GM19372 (cell line): ENCODE measurements around the gene MMP3.
"Not testable (repeated sequence)": the region's sequence is repeated elsewhere in the genome, so short reads cannot be mapped to it uniquely, and the experiment has no call there.

Experiments
- ATAC-seq: cut with Tn5 transposase; IDR thresholded peaks from one replicate; pipeline ENCODE4 v1.9.1; 2021; ENCODE audit warnings: mild to moderate bottlenecking, low read depth, moderate library complexity; ENCODE audit not compliant: unreplicated experiment

The MMP3 gene

GRCh38 chr11:102843489-102843888 lies at the start of gene MMP3:
MMP3 (minus strand) TSS chr11:102843609; CDS start chr11:102843546, 63 bp downstream.
- no peak for ATAC-seq

DNA sequence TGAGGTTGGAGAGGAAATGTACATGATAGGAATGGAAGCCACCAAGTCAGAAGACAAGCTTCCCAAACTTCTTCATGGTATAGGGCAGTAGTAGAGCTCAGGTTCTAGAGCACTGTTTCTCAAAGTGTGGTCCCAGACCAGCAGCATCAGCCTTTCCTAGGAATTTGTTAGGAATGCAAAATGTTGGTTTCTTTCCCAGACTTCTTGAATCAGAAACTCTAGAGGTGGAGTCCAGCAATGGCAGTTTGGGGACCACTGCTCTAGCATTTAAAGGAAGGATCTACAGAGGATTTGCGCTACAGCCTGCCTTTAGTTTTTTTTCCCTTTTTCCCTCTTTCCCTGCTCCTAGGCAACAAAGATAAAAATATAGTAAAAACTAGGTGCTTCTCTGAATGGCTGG lies 48.3 kb upstream of the MMP3 start:
- no peak for ATAC-seq

- no peak for ATAC-seq
These were observed 43.6 kb upstream of the MMP3 start for GRCh38 chr11:102886999-102887398.

DNA sequence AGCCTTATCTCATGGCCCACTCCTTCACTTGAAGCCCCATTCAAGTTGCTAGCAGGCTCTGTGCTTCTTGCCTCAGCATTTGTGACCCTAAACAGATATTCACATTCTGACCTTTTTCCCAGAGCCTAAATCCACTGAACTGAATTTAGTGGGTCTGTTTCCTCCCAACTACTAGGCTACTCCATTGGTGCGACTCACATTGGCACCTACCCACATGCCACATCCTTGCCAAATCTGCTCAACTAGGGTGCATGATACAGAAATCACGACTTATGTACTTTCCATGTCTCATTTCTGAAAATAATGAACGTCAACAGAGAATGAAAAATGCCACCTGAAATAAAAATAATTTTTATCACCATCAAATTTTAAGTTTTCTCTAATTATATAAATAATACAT lies 39.7 kb upstream of the MMP3 start:
- no peak for ATAC-seq

GRCh38 chr11:102882389-102883024 lies 39.1 kb upstream of the MMP3 start:
- peak; percentile 53 for ATAC-seq

GRCh38 chr11:102879801-102880200 lies 36.4 kb upstream of the MMP3 start:
- ATAC-seq, result no peak

GRCh38 chr11:102878595-102878994 lies 35.2 kb upstream of the MMP3 start:
- ATAC-seq, result no peak

- ATAC-seq, result no peak
These were observed 31.4 kb upstream of the MMP3 start, which contains the start of gene MMP12 for GRCh38 chr11:102874852-102875251. MMP12 (minus strand) TSS chr11:102874982; CDS start chr11:102874937, 45 bp downstream.

DNA sequence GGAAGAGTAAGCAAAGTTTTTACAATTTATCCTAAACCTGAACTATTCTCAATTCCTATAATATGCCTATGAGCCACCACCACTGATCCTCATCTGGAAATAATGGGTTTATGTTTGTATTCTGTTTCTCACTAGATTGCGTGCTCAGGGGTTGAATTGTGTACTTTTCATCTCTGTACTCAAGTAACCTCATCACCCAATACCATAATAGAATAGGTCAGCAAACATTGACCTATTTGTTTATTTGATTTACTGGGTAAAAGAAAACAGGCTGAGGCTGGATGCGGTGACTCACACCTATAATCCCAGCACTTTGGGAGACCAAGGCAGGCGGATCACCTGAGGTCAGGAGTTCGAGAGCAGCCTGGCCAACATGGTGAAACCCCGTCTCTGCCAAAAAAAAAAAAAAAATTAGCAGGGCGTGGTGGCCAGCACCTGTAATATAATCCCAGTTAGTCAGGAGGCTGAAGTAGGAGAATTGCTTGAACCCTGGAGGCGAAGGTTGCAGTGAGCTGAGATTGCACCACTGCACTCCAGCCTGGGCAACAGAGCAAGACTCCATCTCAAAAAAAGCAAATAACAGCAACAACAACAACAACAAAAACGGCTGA lies 26.1 kb upstream of the MMP3 start:
- ATAC-seq, result not testable (repeated sequence)

DNA sequence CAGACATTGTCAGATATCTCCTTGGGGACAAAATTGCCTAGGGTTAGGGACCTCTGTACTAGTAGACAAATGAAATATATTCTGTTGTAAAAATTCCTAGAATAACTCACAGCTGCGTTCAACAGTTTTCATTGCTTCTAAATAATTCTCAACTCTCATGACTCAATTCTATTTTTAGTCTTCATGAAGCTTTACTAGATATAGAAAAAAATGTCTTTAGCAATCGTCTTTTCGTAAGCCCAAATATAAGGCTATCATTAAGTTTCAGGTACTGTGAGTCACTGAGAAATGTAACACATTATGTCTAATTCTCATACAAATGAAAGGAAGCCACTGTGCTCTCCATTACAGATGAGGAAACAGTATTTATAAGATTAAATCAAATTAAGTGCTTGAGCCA lies 24.9 kb upstream of the MMP3 start:
- ATAC-seq, result no peak

GRCh38 chr11:102864724-102865123 lies 21.3 kb upstream of the MMP3 start:
- no peak for ATAC-seq

DNA sequence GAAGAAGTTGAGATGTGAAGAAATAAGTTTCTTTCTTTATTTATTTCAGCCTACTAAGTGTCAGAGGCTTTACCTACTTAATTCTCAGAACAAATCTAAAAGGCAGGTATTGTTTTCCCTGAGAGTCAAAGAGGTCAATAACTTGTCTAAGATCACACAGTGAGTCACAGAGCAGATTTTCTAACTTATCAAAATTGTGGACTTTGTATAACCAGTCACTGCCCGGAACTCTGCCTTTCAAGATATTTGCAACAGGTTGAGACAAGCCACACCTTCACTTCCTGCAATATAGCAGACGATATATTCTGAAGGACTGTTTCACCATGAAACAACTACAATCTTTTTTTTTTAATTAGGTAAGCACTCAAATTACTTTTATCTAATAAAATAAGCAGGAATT lies 10.5 kb upstream of the MMP3 start:
- no peak for ATAC-seq

GRCh38 chr11:102853055-102853454 lies 9.6 kb upstream of the MMP3 start:
- no peak for ATAC-seq

DNA sequence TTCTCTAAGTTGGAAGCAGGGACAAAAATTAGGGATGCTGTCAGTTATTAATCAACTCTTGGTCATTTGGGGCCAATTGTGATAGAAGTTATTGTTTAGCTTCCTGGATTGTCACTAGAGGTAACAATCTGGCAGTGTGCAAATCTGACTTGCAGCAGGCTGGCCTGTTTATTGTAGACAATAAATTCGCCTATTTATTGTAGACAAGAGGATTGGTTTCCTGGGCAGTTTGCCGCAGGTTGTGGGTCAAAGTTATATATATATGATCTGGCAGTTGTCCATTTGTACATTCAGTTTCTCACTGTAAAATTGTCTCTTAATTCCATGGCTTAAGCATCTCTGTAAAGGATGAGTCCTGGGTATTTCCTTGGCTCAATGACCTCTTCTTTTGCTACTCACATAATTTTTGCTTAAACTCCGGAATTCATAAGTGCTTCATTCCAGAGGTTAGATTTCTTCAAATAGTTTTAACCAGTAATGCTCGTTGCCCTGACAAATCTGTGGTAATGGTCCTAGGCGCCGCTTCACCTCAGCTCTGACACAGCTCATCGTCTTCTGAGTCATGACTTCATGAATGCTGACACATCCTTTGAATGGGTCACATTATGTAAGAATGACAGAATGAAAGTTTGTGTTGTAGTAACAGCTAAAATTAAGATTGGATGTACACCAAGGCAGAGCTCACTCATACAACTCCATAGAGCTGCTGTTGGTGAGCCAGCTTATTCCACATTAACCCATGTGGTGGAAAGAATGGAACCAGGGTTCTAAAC lies 7.8 kb upstream of the MMP3 start:
- ATAC-seq, result no peak

DNA sequence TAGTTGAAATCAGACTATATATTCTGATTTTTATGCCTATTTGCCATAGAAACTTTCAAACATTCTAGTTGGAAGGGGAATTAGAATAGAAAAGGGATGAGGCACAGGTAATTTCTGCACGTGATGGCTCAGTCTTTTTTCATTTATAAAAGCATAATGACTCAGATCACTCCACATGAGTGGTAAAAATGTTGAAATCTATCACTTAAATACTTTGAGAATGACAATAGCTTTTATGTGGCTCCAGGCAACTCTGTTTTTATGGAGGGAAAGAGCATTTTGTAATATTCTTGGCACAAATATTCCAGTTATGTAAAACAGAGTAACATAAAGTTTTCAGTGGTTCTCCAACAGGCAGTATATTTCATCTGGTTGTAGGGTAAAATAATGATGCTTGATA lies 5.9 kb upstream of the MMP3 start:
- ATAC-seq, result no peak

- ATAC-seq, result no peak
These were observed 2.9 kb upstream of the MMP3 start for GRCh38 chr11:102846292-102846691.

- no peak for ATAC-seq
These were observed 479 bp downstream of the MMP3 start for GRCh38 chr11:102842930-102843329.

DNA sequence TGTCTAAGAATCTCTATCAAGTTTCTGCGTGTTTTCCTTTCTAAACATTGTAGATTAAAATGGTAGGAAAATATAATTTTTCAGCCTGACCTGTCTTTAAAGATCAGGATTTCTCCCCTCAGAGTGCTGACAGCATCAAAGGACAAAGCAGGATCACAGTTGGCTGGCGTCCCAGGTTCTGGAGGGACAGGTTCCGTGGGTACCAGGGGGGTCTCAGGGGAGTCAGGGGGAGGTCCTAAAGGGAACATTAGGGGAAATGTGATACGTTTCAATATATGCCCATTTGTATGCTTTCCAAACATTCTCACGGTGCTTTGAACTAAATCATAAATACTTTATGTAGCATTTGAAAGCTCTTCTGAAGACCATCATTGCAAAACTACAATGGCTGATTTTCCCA lies 3.4 kb downstream of the MMP3 start:
- no peak for ATAC-seq

- ATAC-seq, result no peak
These were observed 5.8 kb downstream of the MMP3 start for GRCh38 chr11:102837646-102838045.

DNA sequence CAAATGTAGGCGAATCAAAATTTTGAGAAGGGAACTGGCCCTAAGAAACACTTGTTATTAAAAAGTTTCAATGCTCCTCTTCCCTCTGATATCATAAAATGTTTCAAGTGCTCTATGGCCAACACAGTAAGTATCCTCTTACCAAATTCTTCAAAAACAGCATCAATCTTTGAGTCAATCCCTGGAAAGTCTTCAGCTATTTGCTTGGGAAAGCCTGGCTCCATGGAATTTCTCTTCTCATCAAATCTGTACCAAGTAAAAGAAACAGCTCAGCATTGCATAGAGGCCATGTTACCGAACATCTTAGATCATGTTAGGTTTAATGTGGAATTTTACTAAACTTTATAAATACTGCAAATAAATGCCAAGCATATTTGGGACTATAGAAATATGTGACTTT lies 6.3 kb downstream of the MMP3 start:
- ATAC-seq, result no peak

DNA sequence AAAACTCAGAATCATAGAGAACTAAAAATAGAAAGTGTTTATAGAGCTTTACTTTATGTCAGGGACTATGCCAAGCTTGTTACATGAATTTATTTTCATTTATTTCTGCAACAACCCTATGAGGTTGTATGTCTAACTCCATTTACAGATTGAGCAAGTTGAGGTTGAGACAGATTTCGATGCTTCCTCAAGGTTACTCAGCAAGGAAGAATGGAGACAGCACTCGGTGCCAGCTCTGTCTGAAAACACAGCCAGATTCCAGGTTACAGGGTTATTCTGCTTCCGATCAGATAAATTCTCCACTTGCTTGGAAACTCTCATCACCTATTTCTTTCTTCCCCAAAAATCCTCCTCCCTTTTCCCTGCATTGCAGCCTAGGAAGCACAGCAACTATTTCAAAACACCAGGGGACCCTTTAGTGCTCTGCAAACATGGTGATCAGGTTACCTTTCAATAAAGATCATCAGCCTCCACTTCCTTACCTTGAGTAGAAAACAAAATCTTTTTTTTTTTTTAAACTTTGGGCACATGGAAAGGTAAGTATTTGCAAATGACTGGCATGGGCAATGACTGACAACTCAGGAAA lies 7.0 kb downstream of the MMP3 start:
- ATAC-seq, result no peak
